Measurements from ENCODE around the gene DEFB132. TPM values are rescaled to one million over a fixed set of nuclear protein-coding genes. Genes with fewer than 3 reads are reported as not detected.
"Not testable (repeated sequence)": the region's sequence is repeated elsewhere in the genome, so short reads cannot be mapped to it uniquely, and the experiment has no call there.

The DEFB132 gene
- total RNA-seq, 1 donor from 2014 or later, result not detected

DNA sequence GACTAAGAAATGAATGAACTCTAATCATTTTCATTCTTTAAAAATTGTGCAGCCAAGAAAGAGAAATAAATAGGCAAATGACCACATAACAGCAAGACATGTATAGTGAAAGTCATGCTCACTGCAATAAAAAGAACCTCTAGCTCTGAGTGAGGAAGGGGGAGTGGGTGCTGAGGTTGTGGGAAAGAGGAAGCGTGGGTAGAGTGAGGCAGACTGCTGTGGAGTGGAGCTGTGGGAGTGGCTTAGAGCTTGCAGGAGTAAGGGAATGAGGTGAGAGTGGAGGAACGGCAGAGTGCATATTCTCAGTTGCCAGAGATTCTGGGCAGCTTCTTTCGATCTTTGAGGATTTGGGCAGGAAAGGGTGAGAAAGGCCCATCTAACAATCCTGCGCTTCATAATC, 20.0 kb upstream of the DEFB132 start:
- Mint-ChIP-seq H3K4me3 (ENCODE audit: low read depth) (peak overlapping the region; percentile 66), H3K27ac (peak overlapping the region; percentile 83), H3K27me3 (ENCODE audit: low read depth) (peaks cover 8% of the 10 kb centered on the region), H3K36me3 (ENCODE audit: low read depth) (no peaks in the 10 kb centered on the region), H3K9me3 (no peaks in the 10 kb centered on the region), H3K4me1 (ENCODE audit: low read depth) (peaks cover 13% of the 10 kb centered on the region)
- intact Hi-C loops (cut with micrococcal nuclease), result loop anchor here (1.0 to 2.0 kb wide), 2 partner anchors 29 to 196 kb away; no protein-coding TSS in a partner anchor
- DNase-seq (ENCODE audit: low spot score), result no peak

- Mint-ChIP-seq H3K4me1 (ENCODE audit: low read depth) (peaks cover 14% of the 10 kb centered on the region), H3K4me3 (ENCODE audit: low read depth) (peak overlapping the region; percentile 66), H3K9me3 (no peaks in the 10 kb centered on the region), H3K36me3 (ENCODE audit: low read depth) (no peaks in the 10 kb centered on the region), H3K27me3 (ENCODE audit: low read depth) (peaks cover 12% of the 10 kb centered on the region), H3K27ac (peak overlapping the region; percentile 83)
- no peak for DNase-seq (ENCODE audit: low spot score)
- intact Hi-C loops (cut with micrococcal nuclease), result loop anchor here (1.0 to 2.0 kb wide), 2 partner anchors 29 to 195 kb away; no protein-coding TSS in a partner anchor
Observed at GRCh38 chr20:237929-238328, 19.6 kb upstream of the DEFB132 start.

GRCh38 chr20:242905-243304, 14.6 kb upstream of the DEFB132 start:
- Mint-ChIP-seq H3K4me3 (ENCODE audit: low read depth) (no peak overlapping the region), H3K4me1 (ENCODE audit: low read depth) (peaks cover 9% of the 10 kb centered on the region), H3K27ac (no peak overlapping the region)

GRCh38 chr20:251354-251753, 6.2 kb upstream of the DEFB132 start:
- Mint-ChIP-seq H3K27ac (no peak overlapping the region), H3K4me1 (ENCODE audit: low read depth) (peaks cover 9% of the 10 kb centered on the region), H3K27me3 (ENCODE audit: low read depth) (peaks cover 1% of the 10 kb centered on the region), H3K9me3 (peaks cover 7% of the 10 kb centered on the region), H3K36me3 (ENCODE audit: low read depth) (no peaks in the 10 kb centered on the region), H3K4me3 (ENCODE audit: low read depth) (no peak overlapping the region)
- DNase-seq (ENCODE audit: low spot score), result no peak
- intact Hi-C loops (cut with micrococcal nuclease), result no loop called here

More at GRCh38 chr20:242905-243304, 14.6 kb upstream of the DEFB132 start:
- intact Hi-C loops (cut with micrococcal nuclease), result no loop called here
- no peak for DNase-seq (ENCODE audit: low spot score)
- no peaks in the 10 kb centered on the region for H3K36me3 Mint-ChIP-seq (ENCODE audit: low read depth)
- H3K9me3 Mint-ChIP-seq, result peaks cover 7% of the 10 kb centered on the region
- H3K27me3 Mint-ChIP-seq (ENCODE audit: low read depth), result peaks cover 21% of the 10 kb centered on the region

DNA sequence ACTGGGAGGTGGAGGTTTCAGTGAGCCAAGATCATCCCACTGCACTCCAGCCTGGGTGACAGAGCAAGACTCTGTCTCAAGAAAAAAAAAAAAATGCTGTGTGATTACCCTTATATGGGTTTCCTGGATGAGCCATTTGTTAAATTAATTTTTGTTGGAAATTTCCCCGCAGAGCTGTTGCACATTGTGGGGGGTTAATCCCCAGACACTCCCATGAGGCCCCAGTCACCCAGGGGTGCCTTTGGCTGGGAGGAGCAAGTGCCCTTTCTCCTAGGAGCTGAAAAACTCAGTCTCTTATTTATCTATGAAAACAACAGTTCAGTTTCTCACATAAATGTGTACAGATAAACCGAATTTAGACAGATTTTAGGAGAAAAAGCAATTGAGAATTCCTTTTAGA, 4.7 kb upstream of the DEFB132 start:
- Mint-ChIP-seq H3K4me1 (ENCODE audit: low read depth) (peaks cover 9% of the 10 kb centered on the region), H3K4me3 (ENCODE audit: low read depth) (no peak overlapping the region), H3K9me3 (no peaks in the 10 kb centered on the region), H3K27me3 (ENCODE audit: low read depth) (peaks cover 6% of the 10 kb centered on the region), H3K36me3 (ENCODE audit: low read depth) (no peaks in the 10 kb centered on the region), H3K27ac (no peak overlapping the region)
- intact Hi-C loops (cut with micrococcal nuclease), result no loop called here
- DNase-seq (ENCODE audit: low spot score), result no peak

DNA sequence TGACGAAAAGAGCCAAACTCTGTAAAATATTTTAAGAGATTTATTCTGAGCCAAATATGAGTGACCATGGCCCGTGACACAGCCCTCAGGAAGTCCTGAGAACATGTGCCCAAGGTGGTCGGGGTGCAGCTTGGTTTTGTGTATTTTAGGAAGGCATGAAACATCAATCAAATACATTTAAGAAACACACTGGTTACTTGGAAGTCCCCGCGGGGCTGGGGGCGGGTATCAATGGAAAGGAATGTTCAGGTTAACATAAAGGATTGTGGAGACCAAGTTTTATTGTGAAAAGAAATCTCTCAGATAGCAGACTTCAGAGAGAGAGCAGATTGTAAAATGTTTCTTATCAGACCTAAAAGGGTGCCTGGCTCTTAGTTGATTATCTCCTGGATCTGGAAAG, 4.1 kb upstream of the DEFB132 start:
- DNase-seq (ENCODE audit: low spot score); H3K36me3 Mint-ChIP-seq (ENCODE audit: low read depth); H3K9me3 Mint-ChIP-seq; H3K27ac Mint-ChIP-seq; intact Hi-C loops (cut with micrococcal nuclease); H3K4me3 Mint-ChIP-seq (ENCODE audit: low read depth); H3K27me3 Mint-ChIP-seq (ENCODE audit: low read depth): not testable (repeated sequence)
- peaks cover 11% of the 10 kb centered on the region for H3K4me1 Mint-ChIP-seq (ENCODE audit: low read depth)

DNA sequence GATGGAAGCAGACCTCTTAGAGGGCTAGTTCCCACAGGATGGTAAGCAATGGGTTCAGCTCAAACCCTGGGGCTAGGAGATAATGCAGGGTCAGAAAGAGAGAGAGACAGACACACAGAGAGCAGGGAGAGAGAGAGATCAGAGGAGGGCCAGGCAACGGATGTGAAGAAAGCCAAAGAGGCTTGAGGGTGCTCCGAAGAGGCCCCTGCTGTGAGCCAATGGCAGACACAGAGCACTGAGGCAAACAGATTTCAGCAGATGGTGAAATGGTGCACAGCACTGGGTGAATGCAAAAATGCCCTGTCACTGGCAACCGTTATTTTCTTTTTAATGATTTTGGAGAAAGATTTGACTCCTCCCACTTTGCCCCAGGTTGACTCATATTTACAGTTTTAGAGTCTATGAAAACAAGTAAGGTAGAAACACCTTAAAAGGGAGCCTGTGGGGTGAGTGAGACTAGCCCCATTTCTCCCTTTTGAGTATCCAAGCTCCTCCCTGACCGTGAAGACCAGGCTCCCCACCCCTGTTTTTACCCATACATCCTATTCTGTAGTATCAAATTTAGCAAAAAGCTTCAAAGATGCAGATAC, 840 bp downstream of the DEFB132 start:
- Mint-ChIP-seq H3K36me3 (ENCODE audit: low read depth) (no peaks in the 10 kb centered on the region), H3K9me3 (no peaks in the 10 kb centered on the region), H3K27ac (no peak overlapping the region), H3K27me3 (ENCODE audit: low read depth) (peaks cover 6% of the 10 kb centered on the region), H3K4me3 (ENCODE audit: low read depth) (no peak overlapping the region), H3K4me1 (ENCODE audit: low read depth) (peaks cover 12% of the 10 kb centered on the region)
- DNase-seq (ENCODE audit: low spot score), result no peak
- intact Hi-C loops (cut with micrococcal nuclease), result no loop called here

GRCh38 chr20:258963-259362, 1.4 kb downstream of the DEFB132 start:
- peak; percentile 7 for DNase-seq (ENCODE audit: low spot score)
- Mint-ChIP-seq H3K27ac (no peak overlapping the region), H3K36me3 (ENCODE audit: low read depth) (no peaks in the 10 kb centered on the region), H3K4me3 (ENCODE audit: low read depth) (no peak overlapping the region), H3K27me3 (ENCODE audit: low read depth) (peaks cover 6% of the 10 kb centered on the region), H3K4me1 (ENCODE audit: low read depth) (peaks cover 11% of the 10 kb centered on the region), H3K9me3 (no peaks in the 10 kb centered on the region)
- intact Hi-C loops (cut with micrococcal nuclease), result no loop called here

DNA sequence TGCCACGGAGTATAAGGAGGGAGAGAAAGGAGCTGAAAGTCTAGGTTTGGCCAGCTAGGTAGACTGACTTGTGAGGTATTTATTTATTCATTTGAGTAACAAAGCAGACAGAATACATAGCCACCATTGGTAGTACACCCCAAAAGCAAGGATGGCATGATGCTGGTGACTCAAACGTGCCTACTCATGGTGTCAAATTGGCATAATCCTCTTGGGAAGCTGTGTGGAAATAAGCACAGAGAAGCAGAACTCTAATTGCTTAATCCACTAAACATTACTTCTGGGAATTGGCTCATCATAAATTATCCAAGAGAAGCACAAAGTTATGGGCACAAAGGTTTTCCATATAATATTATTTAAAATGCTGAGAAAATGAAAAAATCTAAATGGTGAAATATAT, 2.5 kb downstream of the DEFB132 start:
- no peaks in the 10 kb centered on the region for H3K9me3 Mint-ChIP-seq
- no peak for DNase-seq (ENCODE audit: low spot score)
- peaks cover 11% of the 10 kb centered on the region for H3K4me1 Mint-ChIP-seq (ENCODE audit: low read depth)
- H3K36me3 Mint-ChIP-seq (ENCODE audit: low read depth), result no peaks in the 10 kb centered on the region
- intact Hi-C loops (cut with micrococcal nuclease), result no loop called here
- H3K27me3 Mint-ChIP-seq (ENCODE audit: low read depth), result peaks cover 6% of the 10 kb centered on the region
- no peak overlapping the region for H3K4me3 Mint-ChIP-seq (ENCODE audit: low read depth)
- no peak overlapping the region for H3K27ac Mint-ChIP-seq

DNA sequence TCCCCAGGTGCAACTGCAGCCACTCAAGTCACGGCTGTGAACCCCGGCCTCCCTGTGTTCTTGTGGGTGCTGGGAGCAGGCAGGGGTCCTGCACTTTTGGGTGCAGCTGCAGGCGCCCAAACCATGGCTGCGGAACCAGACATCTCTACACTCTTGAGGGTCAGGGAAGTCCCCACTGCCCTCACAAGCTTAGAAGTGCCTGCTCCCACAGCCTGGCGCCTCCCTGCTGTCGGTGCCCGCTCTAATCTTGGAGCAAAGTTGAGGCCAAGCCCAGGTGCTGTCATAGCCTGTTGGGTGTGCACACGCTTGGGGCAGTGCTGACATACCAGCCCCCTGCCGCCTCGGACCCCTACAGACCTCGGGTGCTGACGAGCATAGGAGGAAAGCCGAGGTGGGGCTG, 6.2 kb downstream of the DEFB132 start:
- Mint-ChIP-seq H3K4me3 (ENCODE audit: low read depth) (no peak overlapping the region), H3K27me3 (ENCODE audit: low read depth) (peaks cover 2% of the 10 kb centered on the region), H3K36me3 (ENCODE audit: low read depth) (no peaks in the 10 kb centered on the region), H3K9me3 (no peaks in the 10 kb centered on the region), H3K27ac (no peak overlapping the region), H3K4me1 (ENCODE audit: low read depth) (peaks cover 18% of the 10 kb centered on the region)
- no peak for DNase-seq (ENCODE audit: low spot score)
- intact Hi-C loops (cut with micrococcal nuclease), result no loop called here

- Mint-ChIP-seq H3K4me3 (ENCODE audit: low read depth) (peak overlapping the region; percentile 80), H3K27ac (peak overlapping the region; percentile 71), H3K36me3 (ENCODE audit: low read depth) (no peaks in the 10 kb centered on the region), H3K27me3 (ENCODE audit: low read depth) (peaks cover 2% of the 10 kb centered on the region), H3K9me3 (no peaks in the 10 kb centered on the region), H3K4me1 (ENCODE audit: low read depth) (peaks cover 12% of the 10 kb centered on the region)
- intact Hi-C loops (cut with micrococcal nuclease), result loop anchor here (1.0 to 2.0 kb wide), 3 partner anchors 30 to 64 kb away; no protein-coding TSS in a partner anchor
- DNase-seq (ENCODE audit: low spot score), result peak; percentile 81
Observed at GRCh38 chr20:266596-267562, 9.4 kb downstream of the DEFB132 start.

DNA sequence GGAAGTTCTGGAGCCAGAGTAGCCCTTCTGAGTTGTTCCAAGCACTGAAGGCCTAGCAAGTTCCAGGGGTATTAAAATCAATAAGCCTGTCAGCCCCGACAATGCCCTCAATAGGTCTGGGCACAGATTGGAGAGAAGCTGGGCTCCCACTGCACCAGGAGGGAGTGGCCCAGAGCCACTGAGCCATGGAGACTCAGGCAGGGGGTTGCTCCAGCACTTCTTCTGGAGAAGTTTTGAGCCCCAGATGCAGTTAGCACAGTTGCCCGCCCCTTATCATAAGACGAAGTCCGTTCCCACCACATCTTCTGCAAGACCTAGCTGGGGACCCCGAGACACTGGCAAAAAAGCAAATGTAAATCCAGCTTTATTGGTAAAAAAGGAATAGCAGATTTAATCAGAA, 13.0 kb downstream of the DEFB132 start:
- DNase-seq (ENCODE audit: low spot score), result no peak
- Mint-ChIP-seq H3K4me3 (ENCODE audit: low read depth) (no peak overlapping the region), H3K36me3 (ENCODE audit: low read depth) (no peaks in the 10 kb centered on the region), H3K9me3 (no peaks in the 10 kb centered on the region), H3K27ac (no peak overlapping the region), H3K27me3 (ENCODE audit: low read depth) (peaks cover 2% of the 10 kb centered on the region), H3K4me1 (ENCODE audit: low read depth) (peaks cover 12% of the 10 kb centered on the region)
- intact Hi-C loops (cut with micrococcal nuclease), result no loop called here

DNA sequence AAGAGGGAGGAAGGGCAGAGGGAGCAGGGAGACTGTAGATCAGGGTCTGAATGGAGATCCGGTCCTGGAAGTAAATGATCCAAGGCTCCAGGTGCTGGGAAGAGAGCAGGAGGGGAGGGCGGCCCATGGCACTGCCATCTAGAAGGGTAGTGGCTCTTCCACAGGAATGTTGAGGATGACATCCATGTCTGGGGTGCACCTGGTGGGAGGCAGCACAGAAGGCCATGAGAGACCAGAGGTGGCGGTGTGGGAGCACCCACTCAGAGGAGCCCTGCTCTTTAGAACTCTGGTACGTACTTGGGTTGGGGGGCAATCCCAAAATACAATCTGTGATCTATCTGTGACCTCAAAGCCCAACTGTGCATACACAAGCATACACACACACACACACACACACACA, 13.5 kb downstream of the DEFB132 start:
- Mint-ChIP-seq H3K4me1 (ENCODE audit: low read depth) (peaks cover 9% of the 10 kb centered on the region), H3K36me3 (ENCODE audit: low read depth) (peaks cover 4% of the 10 kb centered on the region), H3K9me3 (no peaks in the 10 kb centered on the region), H3K27me3 (ENCODE audit: low read depth) (peaks cover 2% of the 10 kb centered on the region), H3K27ac (no peak overlapping the region), H3K4me3 (ENCODE audit: low read depth) (no peak overlapping the region)
- intact Hi-C loops (cut with micrococcal nuclease), result no loop called here
- DNase-seq (ENCODE audit: low spot score), result no peak
